ENCODE data around the gene BTBD9. TPM values are rescaled to one million over a fixed set of nuclear protein-coding genes. Genes with fewer than 3 reads are reported as not detected.

The BTBD9 gene
- total RNA-seq, 1 donor from 2014 or later: 9.9 TPM

DNA sequence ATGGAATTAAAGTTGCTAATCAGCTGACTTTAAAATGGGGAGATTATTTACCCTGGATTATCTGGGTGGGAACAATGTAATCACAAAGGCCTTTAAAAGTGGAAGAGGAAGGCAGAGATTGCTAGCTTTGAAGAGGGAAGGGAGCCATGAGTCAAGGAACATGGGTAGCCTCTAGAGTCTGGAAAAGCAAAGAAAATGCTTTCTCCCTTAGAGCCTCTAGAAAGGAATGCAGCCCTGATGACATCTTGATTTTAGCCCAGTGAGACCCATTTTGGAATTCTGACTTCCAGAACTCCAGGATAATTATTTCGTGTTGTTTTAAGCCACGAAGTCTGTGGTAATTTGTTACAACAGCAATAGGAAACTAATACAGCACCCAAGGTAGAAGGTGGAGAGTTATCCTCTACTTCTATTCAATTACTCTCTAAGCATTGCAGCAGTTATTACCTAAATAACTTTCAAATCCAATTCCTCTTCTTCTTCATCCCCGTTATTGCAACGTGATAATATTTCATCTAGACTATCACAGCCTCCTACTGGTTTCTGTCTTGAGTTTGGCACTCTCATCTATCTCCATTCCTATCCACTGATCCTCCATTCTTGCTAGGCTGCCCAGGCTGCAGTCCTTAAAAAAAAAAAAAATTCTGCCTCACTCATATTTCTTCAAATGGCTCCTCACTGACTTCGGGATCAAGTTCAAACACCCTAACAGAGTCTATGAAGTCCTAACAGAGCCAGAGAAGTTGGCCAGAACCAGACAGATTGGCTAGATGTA, 224.3 kb downstream of the BTBD9 start:
- H3K36me3 ChIP-seq: no peaks in the 10 kb centered on the region
- DNase-seq (ENCODE audit: low spot score in 2 of 2): no peak
- H3K4me3 ChIP-seq: no peak overlapping the region
- H3K27ac ChIP-seq: no peak overlapping the region
- no peaks in the 10 kb centered on the region for H3K27me3 ChIP-seq
- no peaks in the 10 kb centered on the region for H3K4me1 ChIP-seq
- H3K9me3 ChIP-seq: no peaks in the 10 kb centered on the region
- intact Hi-C loops (cut with DNase I): no loop called here
- TF ChIP-seq, protein P1, sequence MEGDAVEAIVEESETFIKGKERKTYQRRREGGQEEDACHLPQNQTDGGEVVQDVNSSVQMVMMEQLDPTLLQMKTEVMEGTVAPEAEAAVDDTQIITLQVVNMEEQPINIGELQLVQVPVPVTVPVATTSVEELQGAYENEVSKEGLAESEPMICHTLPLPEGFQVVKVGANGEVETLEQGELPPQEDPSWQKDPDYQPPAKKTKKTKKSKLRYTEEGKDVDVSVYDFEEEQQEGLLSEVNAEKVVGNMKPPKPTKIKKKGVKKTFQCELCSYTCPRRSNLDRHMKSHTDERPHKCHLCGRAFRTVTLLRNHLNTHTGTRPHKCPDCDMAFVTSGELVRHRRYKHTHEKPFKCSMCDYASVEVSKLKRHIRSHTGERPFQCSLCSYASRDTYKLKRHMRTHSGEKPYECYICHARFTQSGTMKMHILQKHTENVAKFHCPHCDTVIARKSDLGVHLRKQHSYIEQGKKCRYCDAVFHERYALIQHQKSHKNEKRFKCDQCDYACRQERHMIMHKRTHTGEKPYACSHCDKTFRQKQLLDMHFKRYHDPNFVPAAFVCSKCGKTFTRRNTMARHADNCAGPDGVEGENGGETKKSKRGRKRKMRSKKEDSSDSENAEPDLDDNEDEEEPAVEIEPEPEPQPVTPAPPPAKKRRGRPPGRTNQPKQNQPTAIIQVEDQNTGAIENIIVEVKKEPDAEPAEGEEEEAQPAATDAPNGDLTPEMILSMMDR (IDR thresholded peaks at IDR 0.05): no peak

DNA sequence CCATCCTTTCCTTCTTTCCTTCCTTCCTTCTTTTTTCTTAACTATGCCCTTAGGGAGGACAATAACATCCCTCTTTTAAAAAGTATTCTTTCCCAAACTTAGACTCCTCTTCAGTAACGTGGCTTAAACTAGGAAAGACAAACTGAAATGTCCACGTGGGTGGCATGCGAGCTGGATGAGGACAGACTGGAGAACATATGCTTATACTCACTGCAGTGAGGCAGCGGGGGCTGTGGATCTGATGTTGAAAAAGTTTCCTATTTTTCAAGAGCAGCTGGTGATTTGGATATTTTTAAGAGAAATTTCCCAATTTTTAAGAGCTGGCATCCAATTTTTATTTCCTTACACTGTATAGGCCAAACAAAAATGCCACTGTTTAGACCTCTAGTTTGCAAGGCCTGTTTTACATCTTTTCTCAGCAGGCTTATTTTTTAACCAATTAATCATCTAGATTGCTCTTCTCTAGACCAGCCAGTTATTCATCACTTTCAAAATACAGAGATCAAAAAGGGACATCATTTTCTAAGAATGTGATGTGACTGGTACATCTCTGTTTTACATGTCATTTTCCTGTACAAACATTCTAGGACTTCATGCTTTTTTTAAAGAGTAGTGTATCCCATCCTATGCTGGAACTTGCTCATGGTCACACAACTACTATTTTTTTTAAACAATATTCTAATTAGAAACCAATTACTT, 226.5 kb downstream of the BTBD9 start:
- no peak overlapping the region for H3K27ac ChIP-seq
- no peak overlapping the region for H3K4me3 ChIP-seq
- TF ChIP-seq, protein P1 (IDR thresholded peaks at IDR 0.05): no peak
- no peaks in the 10 kb centered on the region for H3K36me3 ChIP-seq
- no peak for DNase-seq (ENCODE audit: low spot score in 2 of 2)
- H3K27me3 ChIP-seq: no peaks in the 10 kb centered on the region
- H3K9me3 ChIP-seq: no peaks in the 10 kb centered on the region
- intact Hi-C loops (cut with DNase I): no loop called here
- H3K4me1 ChIP-seq: no peaks in the 10 kb centered on the region

DNA sequence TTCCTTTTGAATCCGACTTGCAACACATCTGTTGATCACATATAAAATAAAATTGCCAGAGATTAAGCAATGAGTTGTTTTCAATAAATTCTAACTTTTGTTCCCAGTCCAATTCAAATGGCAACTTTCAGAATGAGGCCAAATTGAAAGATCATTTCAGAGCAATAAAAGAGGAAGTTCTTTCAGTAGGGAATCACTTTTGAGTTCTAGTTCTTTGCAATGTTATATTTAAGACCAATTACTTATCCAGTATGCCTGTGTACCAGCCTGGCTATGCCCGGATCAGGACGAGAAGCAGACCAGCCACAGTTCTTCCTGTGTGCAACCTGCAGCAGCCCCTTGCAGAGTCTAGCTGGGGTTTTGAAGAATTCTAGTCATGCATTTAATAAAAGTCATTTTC, 232.5 kb downstream of the BTBD9 start:
- H3K27ac ChIP-seq: no peak overlapping the region

GRCh38 chr6:38406096-38406495, 233.6 kb downstream of the BTBD9 start:
- TF ChIP-seq, protein P1 (IDR thresholded peaks at IDR 0.05): no peak
- Histone ChIP-seq H3K27ac (no peak overlapping the region), H3K4me3 (no peak overlapping the region), H3K9me3 (no peaks in the 10 kb centered on the region), H3K4me1 (peaks cover 0 to 6% of the 10 kb centered on the region in 2 donors), H3K27me3 (no peaks in the 10 kb centered on the region), H3K36me3 (no peaks in the 10 kb centered on the region)
- DNase-seq (ENCODE audit: low spot score in 2 of 2): no peak
- intact Hi-C loops (cut with DNase I): no loop called here

More for the DNA sequence above, 232.5 kb downstream of the BTBD9 start:
- Histone ChIP-seq H3K9me3 (no peaks in the 10 kb centered on the region), H3K36me3 (no peaks in the 10 kb centered on the region), H3K27me3 (no peaks in the 10 kb centered on the region), H3K4me3 (no peak overlapping the region), H3K4me1 (peaks cover 0 to 6% of the 10 kb centered on the region in 2 donors)
- TF ChIP-seq, protein P1 (IDR thresholded peaks at IDR 0.05): no peak
- no peak for DNase-seq (ENCODE audit: low spot score in 2 of 2)
- intact Hi-C loops (cut with DNase I): no loop called here

DNA sequence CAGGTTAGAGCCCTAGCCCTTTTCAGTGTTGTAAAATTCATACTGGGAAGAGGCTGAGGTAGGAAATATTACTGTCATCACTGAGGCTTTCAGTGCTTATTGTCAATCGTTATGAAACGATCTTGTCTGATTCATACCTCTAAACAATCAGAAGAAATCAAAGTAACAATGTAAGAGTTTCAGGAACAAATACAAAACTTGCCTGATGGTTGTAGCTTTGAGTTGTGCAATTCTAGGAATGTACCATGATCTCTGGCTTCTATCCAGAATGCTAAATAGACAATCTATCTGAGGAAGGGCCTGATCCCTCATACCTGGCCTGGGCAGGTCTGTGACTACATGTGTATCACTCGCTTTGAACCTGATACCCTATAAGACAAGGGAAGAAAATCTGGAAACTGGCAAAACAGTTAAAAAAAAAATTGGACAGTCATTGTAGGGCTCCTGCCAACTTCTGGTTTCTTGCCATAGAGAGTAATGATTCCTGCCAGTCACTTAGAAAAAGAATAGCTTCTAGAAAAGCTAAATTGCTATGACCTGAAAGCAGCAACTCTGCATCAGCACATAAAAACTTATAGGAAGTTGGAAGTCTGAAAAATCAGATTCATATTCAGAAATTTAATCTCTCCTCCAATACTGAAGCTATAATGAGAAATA, 234.7 kb downstream of the BTBD9 start:
- TF ChIP-seq, protein P1 (IDR thresholded peaks at IDR 0.05): no peak
- DNase-seq (ENCODE audit: low spot score in 2 of 2): no peak
- no peak overlapping the region for H3K4me3 ChIP-seq
- H3K27ac ChIP-seq: no peak overlapping the region
- H3K4me1 ChIP-seq: peaks cover 0 to 6% of the 10 kb centered on the region in 2 donors
- intact Hi-C loops (cut with DNase I): no loop called here
- no peaks in the 10 kb centered on the region for H3K36me3 ChIP-seq
- H3K9me3 ChIP-seq: no peaks in the 10 kb centered on the region
- no peaks in the 10 kb centered on the region for H3K27me3 ChIP-seq

All from ascending aorta (tissue), 2 donors.